GM18517 (cell line): ENCODE measurements around the gene NMT2.
A peak's percentile ranks its signal among the peaks of the same experiment; 100 is the strongest.

ENCODE experiments used
- ATAC-seq: cut with Tn5 transposase; IDR thresholded peaks from one replicate; pipeline ENCODE4 v1.9.1; 2021; ENCODE audit warnings: mild to moderate bottlenecking, moderate library complexity; ENCODE audit not compliant: unreplicated experiment

The NMT2 gene

GRCh38 chr10:15182540-15183207, 14.2 kb upstream of the NMT2 start:
- ATAC-seq = no peak

GRCh38 chr10:15181576-15182156, 13.2 kb upstream of the NMT2 start:
- ATAC-seq = no peak

GRCh38 chr10:15180736-15181135, 12.2 kb upstream of the NMT2 start:
- ATAC-seq = no peak

GRCh38 chr10:15176269-15176668, 7.8 kb upstream of the NMT2 start:
- ATAC-seq = no peak

GRCh38 chr10:15175587-15175986, 7.1 kb upstream of the NMT2 start:
- no peak for ATAC-seq

- ATAC-seq = no peak
Measured at GRCh38 chr10:15172306-15172840, 3.9 kb upstream of the NMT2 start.

- no peak for ATAC-seq
Measured at GRCh38 chr10:15169555-15170401, 1.3 kb upstream of the NMT2 start.

GRCh38 chr10:15168786-15169554, 477 bp upstream of the NMT2 start:
- no peak for ATAC-seq

- peak; percentile 41 for ATAC-seq
Measured at GRCh38 chr10:15167411-15168290, 842 bp downstream of the NMT2 start.

- no peak for ATAC-seq
Measured at GRCh38 chr10:15166325-15166724, 2.2 kb downstream of the NMT2 start.

- ATAC-seq = no peak
Measured at GRCh38 chr10:15163253-15163828, 5.2 kb downstream of the NMT2 start.

GRCh38 chr10:15158972-15159371, 9.5 kb downstream of the NMT2 start:
- ATAC-seq = no peak

GRCh38 chr10:15158448-15158847, 10.0 kb downstream of the NMT2 start:
- ATAC-seq = no peak

- no peak for ATAC-seq
Measured at GRCh38 chr10:15155978-15156656, 12.4 kb downstream of the NMT2 start.

GRCh38 chr10:15152556-15152955, 15.9 kb downstream of the NMT2 start:
- ATAC-seq = no peak

GRCh38 chr10:15150563-15150962, 17.9 kb downstream of the NMT2 start:
- ATAC-seq = no peak

- no peak for ATAC-seq
Measured at GRCh38 chr10:15149042-15149771, 19.3 kb downstream of the NMT2 start.

GRCh38 chr10:15147594-15148392, 20.7 kb downstream of the NMT2 start:
- ATAC-seq = no peak
